Astrocyte (in vitro differentiated cells and primary cell): ENCODE data around the gene BCAR3. TPM values are rescaled to one million over a fixed set of nuclear protein-coding genes. Genes with fewer than 3 reads are reported as not detected.

Experiments used
- DNase-seq: peaks from one replicate; pipeline ENCODE4 v3.0.0-alpha.2; 2010; ENCODE audit warnings: low read depth
- FAIRE-seq: peaks from 2 replicates; lab custom pipeline; 2011; peaks lifted over from hg19 to GRCh38; lab: Jason Lieb, UNC
- H2AFZ ChIP-seq: 2 replicates; pipeline ENCODE4 v1.6.0; 2012; ENCODE audit warnings: low read depth, low read length, inconsistent platforms
- H3K27ac ChIP-seq: 2 replicates; pipeline ENCODE4 v1.5.1; 2011; ENCODE audit warnings: low read depth, low read length, inconsistent platforms
- H3K27me3 ChIP-seq: 2 replicates; pipeline ENCODE4 v1.6.0; 2011; ENCODE audit warnings: low read length, inconsistent platforms; ENCODE audit not compliant: insufficient read depth
- H3K36me3 ChIP-seq: 2 replicates; pipeline ENCODE4 v1.5.1; 2011; ENCODE audit warnings: low read length, inconsistent platforms; ENCODE audit not compliant: insufficient read depth
- H3K4me1 ChIP-seq: 2 replicates; pipeline ENCODE4 v1.5.1; 2011; ENCODE audit warnings: low read length, inconsistent platforms; ENCODE audit not compliant: insufficient read depth
- H3K4me2 ChIP-seq: 2 replicates; pipeline ENCODE4 v1.6.0; 2012; ENCODE audit warnings: low read length, inconsistent platforms
- H3K4me3 ChIP-seq: 2 replicates; pipeline ENCODE4 v1.5.1; 2011; ENCODE audit warnings: low read depth, mild to moderate bottlenecking, low read length, inconsistent platforms; ENCODE audit not compliant: insufficient read depth
- H3K79me2 ChIP-seq: 2 replicates; pipeline ENCODE4 v1.6.0; 2012; ENCODE audit warnings: mild to moderate bottlenecking, low read length, inconsistent platforms; ENCODE audit not compliant: insufficient read depth
- H3K9ac ChIP-seq: 2 replicates; pipeline ENCODE4 v1.6.0; 2012; ENCODE audit warnings: mild to moderate bottlenecking, low read length, inconsistent platforms
- H3K9me3 ChIP-seq: 2 replicates; pipeline ENCODE4 v1.5.1; 2012; ENCODE audit warnings: low read depth, mild to moderate bottlenecking, low read length, inconsistent platforms; ENCODE audit not compliant: insufficient read depth
- H4K20me1 ChIP-seq: 2 replicates; pipeline ENCODE4 v1.6.0; 2012; ENCODE audit warnings: low read length, inconsistent platforms; ENCODE audit not compliant: insufficient read depth
- H3K27ac Mint-ChIP-seq: one replicate; pipeline ENCODE4 v1.8.0; 2021; ENCODE audit warnings: mild to moderate bottlenecking, mixed read lengths; ENCODE audit not compliant: unreplicated experiment
- H3K27me3 Mint-ChIP-seq: one replicate; pipeline ENCODE4 v1.8.0; 2021; ENCODE audit warnings: low read depth, mixed read lengths; ENCODE audit not compliant: unreplicated experiment
- H3K36me3 Mint-ChIP-seq: one replicate; pipeline ENCODE4 v1.8.0; 2021; ENCODE audit warnings: low read depth, mixed read lengths; ENCODE audit not compliant: unreplicated experiment
- H3K4me1 Mint-ChIP-seq: one replicate; pipeline ENCODE4 v1.8.0; 2021; ENCODE audit warnings: low read depth, mixed read lengths; ENCODE audit not compliant: unreplicated experiment
- H3K4me3 Mint-ChIP-seq: one replicate; pipeline ENCODE4 v1.8.0; 2021; ENCODE audit warnings: mild to moderate bottlenecking, moderate library complexity, mixed read lengths; ENCODE audit not compliant: unreplicated experiment
- H3K9me3 Mint-ChIP-seq: one replicate; pipeline ENCODE4 v1.8.0; 2021; ENCODE audit warnings: mild to moderate bottlenecking, mixed read lengths; ENCODE audit not compliant: unreplicated experiment
- EZH2 ChIP-seq: IDR thresholded peaks from 2 replicates; pipeline ENCODE4 v1.6.1; 2012; ENCODE audit warnings: mild to moderate bottlenecking, low read length, inconsistent platforms; ENCODE audit not compliant: insufficient read depth
- total RNA-seq: library from RNA; stranded (reverse); gene quantifications from 2 replicates; pipeline ENCODE4 v1.2.1, GENCODE V29; 2021
- TF ChIP-seq, protein P1 (sequence below): IDR thresholded peaks from 2 replicates; pipeline ENCODE4 v1.5.1; 2011; ENCODE audit warnings: low read depth, mild to moderate bottlenecking, inconsistent platforms, low read length, moderate library complexity; ENCODE audit not compliant: insufficient read depth

Gene BCAR3
- total RNA-seq, 1 donor from 2014 or later = 30.0 TPM

GRCh38 chr1:93623436-93623835 is 58.2 kb downstream of the BCAR3 start:
- Mint-ChIP-seq H3K27ac (peak overlapping the region; percentile 83), H3K27me3 (no peaks in the 10 kb centered on the region), H3K9me3 (no peaks in the 10 kb centered on the region), H3K4me1 (peaks cover 60% of the 10 kb centered on the region), H3K36me3 (peaks cover 18% of the 10 kb centered on the region), H3K4me3 (peak overlapping the region; percentile 30)
- Histone ChIP-seq H3K4me1 (peaks cover 53% of the 10 kb centered on the region), H2AFZ (no peak overlapping the region), H3K79me2 (peaks cover 95% of the 10 kb centered on the region), H3K4me3 (no peak overlapping the region), H3K27ac (peak overlapping the region; percentile 86), H3K27me3 (no peaks in the 10 kb centered on the region), H3K9me3 (no peaks in the 10 kb centered on the region), H3K9ac (peak overlapping the region; percentile 45), H4K20me1 (peaks cover 56% of the 10 kb centered on the region), H3K4me2 (peak overlapping the region; percentile 51), H3K36me3 (no peaks in the 10 kb centered on the region)
- TF ChIP-seq EZH2 = no peak
- TF ChIP-seq, protein P1, sequence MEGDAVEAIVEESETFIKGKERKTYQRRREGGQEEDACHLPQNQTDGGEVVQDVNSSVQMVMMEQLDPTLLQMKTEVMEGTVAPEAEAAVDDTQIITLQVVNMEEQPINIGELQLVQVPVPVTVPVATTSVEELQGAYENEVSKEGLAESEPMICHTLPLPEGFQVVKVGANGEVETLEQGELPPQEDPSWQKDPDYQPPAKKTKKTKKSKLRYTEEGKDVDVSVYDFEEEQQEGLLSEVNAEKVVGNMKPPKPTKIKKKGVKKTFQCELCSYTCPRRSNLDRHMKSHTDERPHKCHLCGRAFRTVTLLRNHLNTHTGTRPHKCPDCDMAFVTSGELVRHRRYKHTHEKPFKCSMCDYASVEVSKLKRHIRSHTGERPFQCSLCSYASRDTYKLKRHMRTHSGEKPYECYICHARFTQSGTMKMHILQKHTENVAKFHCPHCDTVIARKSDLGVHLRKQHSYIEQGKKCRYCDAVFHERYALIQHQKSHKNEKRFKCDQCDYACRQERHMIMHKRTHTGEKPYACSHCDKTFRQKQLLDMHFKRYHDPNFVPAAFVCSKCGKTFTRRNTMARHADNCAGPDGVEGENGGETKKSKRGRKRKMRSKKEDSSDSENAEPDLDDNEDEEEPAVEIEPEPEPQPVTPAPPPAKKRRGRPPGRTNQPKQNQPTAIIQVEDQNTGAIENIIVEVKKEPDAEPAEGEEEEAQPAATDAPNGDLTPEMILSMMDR = no peak
- DNase-seq (no peak), FAIRE-seq (no peak)

DNA sequence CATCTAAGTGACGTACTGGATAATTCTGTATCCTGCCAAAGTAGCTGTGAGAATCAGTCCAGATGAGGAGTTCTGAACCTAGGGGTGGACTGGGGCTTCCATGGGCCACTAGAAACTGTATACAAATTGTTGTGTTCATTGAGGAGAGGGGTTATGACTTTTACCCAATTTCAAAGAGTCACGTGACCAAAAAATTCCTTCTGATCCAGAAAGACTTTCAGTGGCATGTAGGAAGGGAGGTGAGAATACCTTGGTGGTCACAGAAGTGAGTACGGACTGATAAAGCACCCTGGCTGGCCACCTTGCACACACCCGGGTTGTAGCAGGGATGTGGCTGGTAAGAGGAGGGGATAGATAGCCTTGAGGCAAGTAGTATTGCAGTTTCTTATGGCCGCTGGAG is 60.4 kb downstream of the BCAR3 start:
- no peak overlapping the region for H3K27ac ChIP-seq
- no peak overlapping the region for H2AFZ ChIP-seq
- FAIRE-seq = no peak
- Mint-ChIP-seq H3K4me3 (peak overlapping the region; percentile 62), H3K9me3 (no peaks in the 10 kb centered on the region), H3K4me1 (peaks cover 73% of the 10 kb centered on the region), H3K27me3 (no peaks in the 10 kb centered on the region), H3K27ac (no peak overlapping the region), H3K36me3 (peaks cover 22% of the 10 kb centered on the region)
- peaks cover 69% of the 10 kb centered on the region for H3K4me1 ChIP-seq
- no peak overlapping the region for H3K9ac ChIP-seq
- H3K9me3 ChIP-seq = no peaks in the 10 kb centered on the region
- no peaks in the 10 kb centered on the region for H3K36me3 ChIP-seq
- H3K4me3 ChIP-seq = no peak overlapping the region
- no peak overlapping the region for H3K4me2 ChIP-seq
- peaks cover 95% of the 10 kb centered on the region for H3K79me2 ChIP-seq
- H4K20me1 ChIP-seq = peaks cover 65% of the 10 kb centered on the region
- no peak for TF ChIP-seq EZH2
- TF ChIP-seq, protein P1 = no peak
- no peaks in the 10 kb centered on the region for H3K27me3 ChIP-seq
- DNase-seq = no peak

- Histone ChIP-seq H3K4me3 (no peak overlapping the region), H3K79me2 (peaks cover 91% of the 10 kb centered on the region), H3K4me1 (peaks cover 70% of the 10 kb centered on the region), H3K36me3 (no peaks in the 10 kb centered on the region), H3K9ac (no peak overlapping the region), H4K20me1 (peaks cover 63% of the 10 kb centered on the region), H3K9me3 (no peaks in the 10 kb centered on the region), H3K27me3 (no peaks in the 10 kb centered on the region), H3K4me2 (no peak overlapping the region), H2AFZ (no peak overlapping the region), H3K27ac (no peak overlapping the region)
- H3K36me3 Mint-ChIP-seq = peaks cover 20% of the 10 kb centered on the region
- DNase-seq = peak; percentile 66
- no peaks in the 10 kb centered on the region for H3K27me3 Mint-ChIP-seq
- TF ChIP-seq EZH2 = no peak
- TF ChIP-seq, protein P1 = no peak
- no peak overlapping the region for H3K27ac Mint-ChIP-seq
- no peaks in the 10 kb centered on the region for H3K9me3 Mint-ChIP-seq
- H3K4me1 Mint-ChIP-seq = peaks cover 73% of the 10 kb centered on the region
- FAIRE-seq = no peak
- no peak overlapping the region for H3K4me3 Mint-ChIP-seq
These were observed 60.8 kb downstream of the BCAR3 start for GRCh38 chr1:93620841-93621210.
